OCI-LY3 (cell line): Measurements from ENCODE around the gene PPFIA3.

ENCODE experiments used
- CTCF ChIP-seq: fragments of 200-600, 300-600 bp; sonication (generic); IDR thresholded peaks from 2 replicates; pipeline ENCODE4 v1.5.1; 2014; ENCODE audit warnings: antibody characterized with exemption, low read length, low read depth
- EZH2phosphoT487 ChIP-seq: fragments of 200-600 bp; shearing (Covaris generic); IDR thresholded peaks from 2 replicates; pipeline ENCODE4 v1.6.1; 2018; ENCODE audit warnings: antibody characterized with exemption, mixed run types, low read depth

GRCh38 chr19:49154279-49154678 lies 34.9 kb downstream of the PPFIA3 start:
- TF ChIP-seq CTCF: no peak
- TF ChIP-seq EZH2phosphoT487: no peak
